Measurements from ENCODE around the gene SDF2L1. TPM values are rescaled to one million over a fixed set of nuclear protein-coding genes. Genes with fewer than 3 reads are reported as not detected.

The SDF2L1 gene
- total and polyA plus RNA-seq, 2 donors from 2014 or later, result 56.1 to 79.6 TPM

GRCh38 chr22:21640810-21641209 lies 1.3 kb upstream of the SDF2L1 start:
- Histone ChIP-seq H3K4me3 (ENCODE audit: low read length in 3 of 3) (no peak overlapping the region), H3K9ac (ENCODE audit: low read length in 3 of 3) (peak overlapping the region in 1 of 3 donors; percentile 35), H3K4me1 (ENCODE audit: control insufficient read depth in 2 of 3, insufficient read depth in 2 of 3, low read depth in 1 of 3, low read length in 3 of 3) (peaks cover 0 to 12% (median 0%) of the 10 kb centered on the region in 3 donors), H3K27ac (ENCODE audit: low read depth in 2 of 2, low read length in 2 of 2) (no peak overlapping the region), H3K9me3 (ENCODE audit: control insufficient read depth in 2 of 3, insufficient read depth in 1 of 3, low read length in 3 of 3) (no peaks in the 10 kb centered on the region), H3K27me3 (ENCODE audit: control insufficient read depth, insufficient read depth, low read length) (no peaks in the 10 kb centered on the region), H3K36me3 (ENCODE audit: control insufficient read depth in 2 of 3, insufficient read depth in 3 of 3, low read length in 3 of 3) (no peaks in the 10 kb centered on the region)
- intact Hi-C loops (cut with DNase I), result no loop called here
- DNase-seq (no peak), FAIRE-seq (no peak)
- no peak for TF ChIP-seq CTCF (IDR thresholded peaks at IDR 0.05; ENCODE audit: borderline replicate concordance, extremely low read depth, insufficient read depth)

GRCh38 chr22:21641417-21641788 lies 699 bp upstream of the SDF2L1 start:
- Histone ChIP-seq H3K27ac (ENCODE audit: low read depth in 2 of 2, low read length in 2 of 2) (no peak overlapping the region), H3K27me3 (ENCODE audit: control insufficient read depth, insufficient read depth, low read length) (no peaks in the 10 kb centered on the region), H3K9me3 (ENCODE audit: control insufficient read depth in 2 of 3, insufficient read depth in 1 of 3, low read length in 3 of 3) (no peaks in the 10 kb centered on the region), H3K36me3 (ENCODE audit: control insufficient read depth in 2 of 3, insufficient read depth in 3 of 3, low read length in 3 of 3) (no peaks in the 10 kb centered on the region), H3K9ac (ENCODE audit: low read length in 3 of 3) (peak overlapping the region; percentile 15 to 35 (median 26)), H3K4me1 (ENCODE audit: control insufficient read depth in 2 of 3, insufficient read depth in 2 of 3, low read depth in 1 of 3, low read length in 3 of 3) (peaks cover 0 to 12% (median 0%) of the 10 kb centered on the region in 3 donors), H3K4me3 (ENCODE audit: low read length in 3 of 3) (peak overlapping the region; percentile 57 to 71 (median 71))
- peak; percentile 42 to 68 (median 57) for DNase-seq
- no peak for FAIRE-seq
- peak; percentile 36 for TF ChIP-seq CTCF (IDR thresholded peaks at IDR 0.05; ENCODE audit: borderline replicate concordance, extremely low read depth, insufficient read depth)
- intact Hi-C loops (cut with DNase I), result no loop called here

- H3K36me3 ChIP-seq (ENCODE audit: control insufficient read depth in 2 of 3, insufficient read depth in 3 of 3, low read length in 3 of 3), result no peaks in the 10 kb centered on the region
- H3K27ac ChIP-seq (ENCODE audit: low read depth in 2 of 2, low read length in 2 of 2), result no peak overlapping the region
- H3K9ac ChIP-seq (ENCODE audit: low read length in 3 of 3), result peak overlapping the region in 1 of 3 donors; percentile 51
- peak; percentile 56 to 83 (median 68) for DNase-seq
- no peaks in the 10 kb centered on the region for H3K27me3 ChIP-seq (ENCODE audit: control insufficient read depth, insufficient read depth, low read length)
- peak; percentile 56 for TF ChIP-seq CTCF (IDR thresholded peaks at IDR 0.05; ENCODE audit: borderline replicate concordance, extremely low read depth, insufficient read depth)
- FAIRE-seq, result no peak
- peaks cover 0 to 12% (median 0%) of the 10 kb centered on the region in 3 donors for H3K4me1 ChIP-seq (ENCODE audit: control insufficient read depth in 2 of 3, insufficient read depth in 2 of 3, low read depth in 1 of 3, low read length in 3 of 3)
- intact Hi-C loops (cut with DNase I), result no loop called here
- no peaks in the 10 kb centered on the region for H3K9me3 ChIP-seq (ENCODE audit: control insufficient read depth in 2 of 3, insufficient read depth in 1 of 3, low read length in 3 of 3)
- peak overlapping the region; percentile 46 to 71 (median 61) for H3K4me3 ChIP-seq (ENCODE audit: low read length in 3 of 3)
These were observed 714 bp downstream of the SDF2L1 start for GRCh38 chr22:21642584-21643448.
